DND-41 (cell line): Measurements from ENCODE around the gene TRRAP.
A peak's percentile ranks its signal among the peaks of the same experiment; 100 is the strongest.

Source experiments
- ATAC-seq: fragments of 200-7000 bp; cut with Tn5 transposase; 3 replicates; pipeline ENCODE4 v1.9.1; 2021; ENCODE audit warnings: low read depth; ENCODE audit not compliant: insufficient read depth
- DNase-seq: peaks from one replicate; pipeline ENCODE4 v3.0.0-alpha.2; 2020
- H2AFZ ChIP-seq: 2 replicates; pipeline ENCODE4 v1.6.0; 2012; ENCODE audit warnings: low read depth, low read length
- H3K27ac ChIP-seq: 2 replicates; pipeline ENCODE4 v1.5.1; 2012; ENCODE audit warnings: low read length, inconsistent platforms
- H3K27me3 ChIP-seq: fragments of 200-600 bp; sonication (generic); 2 replicates; pipeline ENCODE4 v1.6.0; 2012; ENCODE audit warnings: low read length, mild to moderate bottlenecking, inconsistent platforms; ENCODE audit not compliant: insufficient read depth, poor library complexity
- H3K36me3 ChIP-seq: 2 replicates; pipeline ENCODE4 v1.5.1; 2012; ENCODE audit warnings: low read length, inconsistent platforms; ENCODE audit not compliant: insufficient read depth
- H3K4me1 ChIP-seq: 2 replicates; pipeline ENCODE4 v1.5.1; 2012; ENCODE audit warnings: mild to moderate bottlenecking, low read length; ENCODE audit not compliant: insufficient read depth
- H3K4me2 ChIP-seq: 2 replicates; pipeline ENCODE4 v1.6.0; 2012; ENCODE audit warnings: mild to moderate bottlenecking, moderate library complexity, low read length, inconsistent platforms; ENCODE audit not compliant: insufficient read depth
- H3K4me3 ChIP-seq, 2 experiments: fragments of 200-600 bp in 1 of 2; shearing (Covaris generic) in 1 of 2; 2 replicates each; pipeline ENCODE4 v1.5.1; 2012 to 2016; ENCODE audit warnings: inconsistent platforms in 2 of 2, low read length in 2 of 2, mild to moderate bottlenecking in 2 of 2, low read depth in 1 of 2, moderate library complexity in 1 of 2
- H3K79me2 ChIP-seq: 2 replicates; pipeline ENCODE4 v1.6.0; 2012; ENCODE audit warnings: low read length, inconsistent platforms; ENCODE audit not compliant: insufficient read depth
- H3K9ac ChIP-seq: 2 replicates; pipeline ENCODE4 v1.6.0; 2012; ENCODE audit warnings: low read depth, mild to moderate bottlenecking, inconsistent platforms, low read length, moderate library complexity
- H3K9me3 ChIP-seq: 2 replicates; pipeline ENCODE4 v1.5.1; 2012; ENCODE audit warnings: low read length, moderate library complexity, mild to moderate bottlenecking, inconsistent platforms; ENCODE audit not compliant: insufficient read depth, severe bottlenecking
- H4K20me1 ChIP-seq: 2 replicates; pipeline ENCODE4 v1.6.0; 2012; ENCODE audit warnings: low read length; ENCODE audit not compliant: insufficient read depth
- EZH2 ChIP-seq: IDR thresholded peaks from 3 replicates; pipeline ENCODE4 v1.6.1; 2012; ENCODE audit warnings: borderline replicate concordance, low read depth, mild to moderate bottlenecking, moderate library complexity, low read length, inconsistent platforms; ENCODE audit not compliant: severe bottlenecking
- TF ChIP-seq, protein P1 (sequence below): IDR thresholded peaks from 2 replicates; pipeline ENCODE4 v1.5.1; 2012; ENCODE audit warnings: borderline replicate concordance, low read length, moderate library complexity, mild to moderate bottlenecking; ENCODE audit not compliant: poor library complexity, severe bottlenecking; ENCODE audit errors: extremely low read depth

Gene TRRAP

DNA sequence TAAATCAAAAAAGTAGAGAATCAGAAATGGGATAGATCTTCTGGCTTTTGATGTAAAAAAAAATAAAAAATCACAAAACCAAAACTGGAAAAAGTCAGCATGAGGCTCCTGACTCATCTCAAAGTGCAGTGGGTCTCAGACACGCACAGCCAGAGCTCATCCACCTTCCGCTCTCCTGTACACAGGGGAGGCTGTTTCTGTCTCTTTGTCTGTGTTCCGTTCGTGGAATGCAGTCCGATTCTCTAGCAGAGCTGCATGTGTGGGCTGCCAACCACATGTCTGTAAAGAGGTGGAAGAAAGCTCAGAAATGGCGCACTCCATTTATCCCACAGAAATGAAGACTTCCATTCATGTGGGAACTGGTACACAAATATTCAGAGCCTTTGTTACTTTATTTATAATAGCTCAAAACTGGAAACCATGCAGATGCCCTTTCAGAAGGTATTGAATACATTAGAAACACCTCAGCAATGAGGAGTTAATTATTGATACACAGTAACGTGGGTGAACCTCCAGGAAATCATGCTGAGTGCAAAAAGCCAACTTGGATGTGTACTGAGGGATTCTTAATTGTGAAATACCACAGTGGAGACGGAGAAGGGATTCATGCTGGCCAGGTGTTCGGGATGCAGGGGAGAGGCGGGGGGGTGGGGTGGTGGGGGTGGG is 123.3 kb downstream of the TRRAP start:
- TF ChIP-seq EZH2 = no peak
- TF ChIP-seq, protein P1, sequence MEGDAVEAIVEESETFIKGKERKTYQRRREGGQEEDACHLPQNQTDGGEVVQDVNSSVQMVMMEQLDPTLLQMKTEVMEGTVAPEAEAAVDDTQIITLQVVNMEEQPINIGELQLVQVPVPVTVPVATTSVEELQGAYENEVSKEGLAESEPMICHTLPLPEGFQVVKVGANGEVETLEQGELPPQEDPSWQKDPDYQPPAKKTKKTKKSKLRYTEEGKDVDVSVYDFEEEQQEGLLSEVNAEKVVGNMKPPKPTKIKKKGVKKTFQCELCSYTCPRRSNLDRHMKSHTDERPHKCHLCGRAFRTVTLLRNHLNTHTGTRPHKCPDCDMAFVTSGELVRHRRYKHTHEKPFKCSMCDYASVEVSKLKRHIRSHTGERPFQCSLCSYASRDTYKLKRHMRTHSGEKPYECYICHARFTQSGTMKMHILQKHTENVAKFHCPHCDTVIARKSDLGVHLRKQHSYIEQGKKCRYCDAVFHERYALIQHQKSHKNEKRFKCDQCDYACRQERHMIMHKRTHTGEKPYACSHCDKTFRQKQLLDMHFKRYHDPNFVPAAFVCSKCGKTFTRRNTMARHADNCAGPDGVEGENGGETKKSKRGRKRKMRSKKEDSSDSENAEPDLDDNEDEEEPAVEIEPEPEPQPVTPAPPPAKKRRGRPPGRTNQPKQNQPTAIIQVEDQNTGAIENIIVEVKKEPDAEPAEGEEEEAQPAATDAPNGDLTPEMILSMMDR = no peak
- Histone ChIP-seq H3K9ac (no peak overlapping the region), H4K20me1 (peaks cover 8% of the 10 kb centered on the region; the same call in 1 of the 2 replicates), H3K27ac (no peak overlapping the region), H3K4me2 (no peak overlapping the region), H3K36me3 (peaks cover 95% of the 10 kb centered on the region), H3K27me3 (no peaks in the 10 kb centered on the region), H3K4me1 (no peaks in the 10 kb centered on the region), H2AFZ (no peak overlapping the region), H3K4me3 (no peak overlapping the region), H3K79me2 (no peaks in the 10 kb centered on the region), H3K9me3 (no peaks in the 10 kb centered on the region)
- ATAC-seq = no peak
- DNase-seq = no peak

DNA sequence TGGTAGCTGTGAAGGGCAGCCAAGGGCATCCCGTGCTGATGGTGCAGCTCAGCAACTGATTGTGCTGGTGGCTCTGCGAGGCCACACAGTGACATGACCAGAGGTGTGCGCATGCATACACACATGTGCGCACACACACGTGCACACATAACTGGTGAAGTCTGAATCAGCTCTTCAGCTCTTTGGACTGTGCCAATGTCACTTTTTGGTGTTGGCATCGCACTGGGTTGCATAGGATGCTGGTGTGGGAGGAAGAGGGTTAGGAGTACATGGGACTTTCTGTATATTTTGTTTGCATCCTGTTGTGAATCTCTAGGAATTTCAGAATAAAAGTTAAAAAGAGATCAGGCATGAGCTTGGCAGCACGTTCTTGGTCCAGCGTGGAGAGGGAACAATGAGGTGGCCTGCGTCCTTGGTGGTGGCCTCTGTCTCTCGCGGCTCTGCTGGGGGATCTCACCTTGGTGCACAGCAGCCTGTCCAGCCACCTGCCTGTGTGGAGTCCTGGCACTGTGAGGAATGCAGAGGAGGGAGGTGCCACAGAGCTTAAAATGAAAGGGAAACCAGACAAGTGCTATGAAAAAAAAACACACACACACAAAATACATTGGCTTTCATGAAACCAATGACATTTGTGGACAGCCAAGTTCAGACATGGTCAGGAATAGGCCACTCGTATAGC is 124.0 kb downstream of the TRRAP start:
- no peaks in the 10 kb centered on the region for H3K9me3 ChIP-seq
- no peak overlapping the region for H2AFZ ChIP-seq
- peaks cover 8% of the 10 kb centered on the region; the same call in 1 of the 2 replicates for H4K20me1 ChIP-seq

DNA sequence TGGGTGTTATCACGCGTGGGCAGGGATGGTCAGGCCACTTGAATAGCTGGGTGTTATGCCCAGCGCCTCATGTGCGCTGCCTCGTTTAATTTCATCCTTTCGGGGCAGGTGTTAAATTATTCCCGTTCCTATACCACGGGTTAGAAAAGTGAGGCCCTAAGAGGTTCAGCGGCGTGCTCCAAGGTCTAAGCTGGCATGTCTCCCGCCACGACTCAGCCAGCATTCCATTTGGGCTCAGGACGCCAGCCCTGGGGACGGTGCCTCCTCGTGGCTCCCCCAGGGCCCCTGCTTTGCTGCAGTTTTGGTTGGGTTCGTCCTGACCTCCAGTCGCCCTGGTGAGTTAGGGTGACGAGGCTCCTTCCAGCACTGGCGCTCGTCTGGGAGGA is 124.5 kb downstream of the TRRAP start:
- Histone ChIP-seq H3K4me2 (no peak overlapping the region), H3K27me3 (no peaks in the 10 kb centered on the region), H3K36me3 (peaks cover 92% of the 10 kb centered on the region)

More for the DNA sequence above, 124.0 kb downstream of the TRRAP start:
- Histone ChIP-seq H3K9ac (no peak overlapping the region), H3K36me3 (peaks cover 97% of the 10 kb centered on the region), H3K4me3 (no peak overlapping the region), H3K4me2 (no peak overlapping the region), H3K27ac (no peak overlapping the region), H3K4me1 (no peaks in the 10 kb centered on the region), H3K79me2 (no peaks in the 10 kb centered on the region), H3K27me3 (no peaks in the 10 kb centered on the region)
- no peak for DNase-seq
- no peak for TF ChIP-seq EZH2
- TF ChIP-seq, protein P1 = no peak
- ATAC-seq = peak; percentile 27; the same call in 1 of the 3 replicates

More for the DNA sequence above, 124.5 kb downstream of the TRRAP start:
- Histone ChIP-seq H3K9me3 (no peaks in the 10 kb centered on the region), H3K27ac (no peak overlapping the region), H4K20me1 (peaks cover 8% of the 10 kb centered on the region; the same call in 1 of the 2 replicates), H3K4me3 (no peak overlapping the region), H2AFZ (no peak overlapping the region), H3K9ac (no peak overlapping the region), H3K4me1 (no peaks in the 10 kb centered on the region), H3K79me2 (no peaks in the 10 kb centered on the region)
- no peak for DNase-seq
- no peak for TF ChIP-seq EZH2
- TF ChIP-seq, protein P1 = no peak
- no peak for ATAC-seq
